GM18499 (cell line): ENCODE data around the gene RWDD4.
A peak's percentile ranks its signal among the peaks of the same experiment; 100 is the strongest.

ENCODE experiments used
- ATAC-seq: cut with Tn5 transposase; IDR thresholded peaks from one replicate; pipeline ENCODE4 v1.9.1; 2021; ENCODE audit warnings: moderate number of reproducible peaks; ENCODE audit not compliant: insufficient read depth, unreplicated experiment

RWDD4 gene

GRCh38 chr4:183659029-183659871 lies at the start of gene RWDD4, which contains the start of gene TRAPPC11:
TSS of gene RWDD4 (minus strand) at chr4:183659185. CDS start at chr4:183658952, 233 bp downstream.
TSS of gene TRAPPC11 (plus strand) at chr4:183659293. CDS start at chr4:183663868, 4,575 bp downstream.
- peak; percentile 97 for ATAC-seq

GRCh38 chr4:183702492-183702891 lies 43.5 kb upstream of the RWDD4 start:
- no peak for ATAC-seq

- no peak for ATAC-seq
Measured at GRCh38 chr4:183700407-183700806, 41.4 kb upstream of the RWDD4 start.

GRCh38 chr4:183698909-183699308 lies 39.9 kb upstream of the RWDD4 start:
- no peak for ATAC-seq

- no peak for ATAC-seq
Measured at GRCh38 chr4:183691897-183692296, 32.9 kb upstream of the RWDD4 start.

- ATAC-seq = no peak
Measured at GRCh38 chr4:183691006-183691405, 32.0 kb upstream of the RWDD4 start.

- no peak for ATAC-seq
Measured at GRCh38 chr4:183688216-183688615, 29.2 kb upstream of the RWDD4 start.

GRCh38 chr4:183686461-183686860 lies 27.5 kb upstream of the RWDD4 start:
- no peak for ATAC-seq

GRCh38 chr4:183681119-183681518 lies 22.1 kb upstream of the RWDD4 start:
- no peak for ATAC-seq

GRCh38 chr4:183675625-183676024 lies 16.6 kb upstream of the RWDD4 start:
- no peak for ATAC-seq

- ATAC-seq = no peak
Measured at GRCh38 chr4:183674153-183674552, 15.2 kb upstream of the RWDD4 start.

- ATAC-seq = no peak
Measured at GRCh38 chr4:183670960-183671555, 12.1 kb upstream of the RWDD4 start.

- no peak for ATAC-seq
Measured at GRCh38 chr4:183670251-183670650, 11.3 kb upstream of the RWDD4 start.

- ATAC-seq = no peak
Measured at GRCh38 chr4:183666088-183666487, 7.1 kb upstream of the RWDD4 start.

GRCh38 chr4:183659872-183660242 lies 872 bp upstream of the RWDD4 start:
- no peak for ATAC-seq

GRCh38 chr4:183658362-183659028 lies 490 bp downstream of the RWDD4 start:
- ATAC-seq = peak; percentile 24

- no peak for ATAC-seq
Measured at GRCh38 chr4:183657564-183657963, 1.4 kb downstream of the RWDD4 start.

GRCh38 chr4:183645326-183645725 lies 13.7 kb downstream of the RWDD4 start:
- no peak for ATAC-seq

GRCh38 chr4:183639291-183639690 lies 19.7 kb downstream of the RWDD4 start:
- no peak for ATAC-seq

GRCh38 chr4:183638436-183638835 lies 20.5 kb downstream of the RWDD4 start:
- ATAC-seq = no peak

GRCh38 chr4:183637461-183637860 lies 21.5 kb downstream of the RWDD4 start:
- ATAC-seq = no peak
